IPS-20b (cell line): ENCODE results near the gene DNLZ.

ENCODE experiments used
- H3K27ac ChIP-seq: one replicate; pipeline ENCODE4 v1.5.1; 2013; ENCODE audit warnings: low read length
- H3K27me3 ChIP-seq: 2 replicates; pipeline ENCODE4 v1.6.1; 2013; ENCODE audit warnings: mild to moderate bottlenecking, low read length, inconsistent platforms; ENCODE audit not compliant: insufficient read depth
- H3K36me3 ChIP-seq: 2 replicates; pipeline ENCODE4 v1.6.1; 2013; ENCODE audit warnings: low read depth, mild to moderate bottlenecking, inconsistent platforms, low read length, moderate library complexity; ENCODE audit not compliant: insufficient read depth
- H3K4me1 ChIP-seq: 2 replicates; pipeline ENCODE4 v1.6.1; 2013; ENCODE audit warnings: mild to moderate bottlenecking, control low read depth, inconsistent platforms, low read length, moderate library complexity; ENCODE audit not compliant: insufficient read depth
- H3K4me3 ChIP-seq: 2 replicates; pipeline ENCODE4 v1.5.1; 2013; ENCODE audit warnings: mild to moderate bottlenecking, low read length, inconsistent platforms
- H3K9ac ChIP-seq: 2 replicates; pipeline ENCODE4 v1.6.1; 2013; ENCODE audit warnings: low read depth, mild to moderate bottlenecking, inconsistent platforms, low read length, moderate library complexity
- H3K9me3 ChIP-seq: 2 replicates; pipeline ENCODE4 v1.6.1; 2013; ENCODE audit warnings: mild to moderate bottlenecking, low read depth, low read length, inconsistent platforms; ENCODE audit not compliant: insufficient read depth

The DNLZ gene

GRCh38 chr9:136403915-136404800, 40.6 kb upstream of the DNLZ start:
- Histone ChIP-seq H3K27ac (no peak overlapping the region), H3K27me3 (no peaks in the 10 kb centered on the region), H3K36me3 (peaks cover 64% of the 10 kb centered on the region), H3K4me3 (no peak overlapping the region), H3K9me3 (no peaks in the 10 kb centered on the region), H3K9ac (no peak overlapping the region), H3K4me1 (no peaks in the 10 kb centered on the region)

GRCh38 chr9:136403538-136403914, 40.0 kb upstream of the DNLZ start:
- Histone ChIP-seq H3K9ac (no peak overlapping the region), H3K9me3 (no peaks in the 10 kb centered on the region), H3K4me1 (0 out of 2 replicates have a peak, but pooled peaks cover 4% of the 10 kb centered on the region), H3K36me3 (peaks cover 66% of the 10 kb centered on the region), H3K27ac (no peak overlapping the region), H3K4me3 (no peak overlapping the region), H3K27me3 (no peaks in the 10 kb centered on the region)

- Histone ChIP-seq H3K9ac (no peak overlapping the region), H3K27ac (no peak overlapping the region), H3K4me1 (0 out of 2 replicates have a peak, but pooled peaks cover 4% of the 10 kb centered on the region), H3K36me3 (peaks cover 68% of the 10 kb centered on the region), H3K4me3 (no peak overlapping the region), H3K27me3 (no peaks in the 10 kb centered on the region), H3K9me3 (no peaks in the 10 kb centered on the region)
Measured at GRCh38 chr9:136402067-136402466, 38.5 kb upstream of the DNLZ start.

GRCh38 chr9:136401173-136401922, 37.8 kb upstream of the DNLZ start:
- Histone ChIP-seq H3K4me1 (0 out of 2 replicates have a peak, but pooled peaks cover 4% of the 10 kb centered on the region), H3K9ac (no peak overlapping the region), H3K27me3 (no peaks in the 10 kb centered on the region), H3K27ac (no peak overlapping the region), H3K36me3 (peaks cover 68% of the 10 kb centered on the region), H3K4me3 (no peak overlapping the region), H3K9me3 (no peaks in the 10 kb centered on the region)

- no peak within 1 kb of the TSS for H3K27ac ChIP-seq
- peaks cover 68% of the 10 kb centered on the region for H3K36me3 ChIP-seq
- H3K4me1 ChIP-seq, result 0 out of 2 replicates have a peak, but pooled peaks cover 4% of the 10 kb centered on the region
- H3K9me3 ChIP-seq, result no peaks in the 10 kb centered on the region
- peak within 1 kb of the TSS; percentile 92 for H3K4me3 ChIP-seq
- no peaks in the 10 kb centered on the region for H3K27me3 ChIP-seq
- H3K9ac ChIP-seq, result peak within 1 kb of the TSS; percentile 85
Measured at GRCh38 chr9:136400038-136400834, 36.7 kb upstream of the DNLZ start, which contains the start of gene SNAPC4. SNAPC4 (minus strand) TSS chr9:136400170; CDS start chr9:136398428, 1,742 bp downstream.

GRCh38 chr9:136399176-136400037, 35.9 kb upstream of the DNLZ start:
- H3K9ac ChIP-seq, result peak overlapping the region; percentile 85
- H3K27me3 ChIP-seq, result no peaks in the 10 kb centered on the region
- 0 out of 2 replicates have a peak, but pooled peaks cover 4% of the 10 kb centered on the region for H3K4me1 ChIP-seq
- peak overlapping the region; percentile 92 for H3K4me3 ChIP-seq
- peaks cover 68% of the 10 kb centered on the region for H3K36me3 ChIP-seq
- H3K9me3 ChIP-seq, result no peaks in the 10 kb centered on the region
- no peak overlapping the region for H3K27ac ChIP-seq

- 0 out of 2 replicates have a peak, but pooled peaks cover 4% of the 10 kb centered on the region for H3K4me1 ChIP-seq
- 0 out of 2 replicates have a peak overlapping the region, but pooled peaks have one; percentile 92 for H3K4me3 ChIP-seq
- H3K9me3 ChIP-seq, result no peaks in the 10 kb centered on the region
- no peak overlapping the region for H3K27ac ChIP-seq
- peak overlapping the region; percentile 85 for H3K9ac ChIP-seq
- no peaks in the 10 kb centered on the region for H3K27me3 ChIP-seq
- peaks cover 69% of the 10 kb centered on the region for H3K36me3 ChIP-seq
Measured at GRCh38 chr9:136398286-136398685, 34.7 kb upstream of the DNLZ start.

- Histone ChIP-seq H3K36me3 (peaks cover 73% of the 10 kb centered on the region), H3K9ac (no peak overlapping the region), H3K27ac (no peak overlapping the region), H3K27me3 (no peaks in the 10 kb centered on the region), H3K4me1 (0 out of 2 replicates have a peak, but pooled peaks cover 4% of the 10 kb centered on the region), H3K9me3 (no peaks in the 10 kb centered on the region), H3K4me3 (no peak overlapping the region)
Measured at GRCh38 chr9:136397643-136398042, 34.1 kb upstream of the DNLZ start.

- H3K27me3 ChIP-seq, result no peaks in the 10 kb centered on the region
- H3K9me3 ChIP-seq, result no peaks in the 10 kb centered on the region
- H3K27ac ChIP-seq, result no peak overlapping the region
- H3K4me1 ChIP-seq, result 0 out of 2 replicates have a peak, but pooled peaks cover 4% of the 10 kb centered on the region
- no peak overlapping the region for H3K9ac ChIP-seq
- H3K4me3 ChIP-seq, result no peak overlapping the region
- H3K36me3 ChIP-seq, result peaks cover 73% of the 10 kb centered on the region
Measured at GRCh38 chr9:136396219-136396515, 32.6 kb upstream of the DNLZ start.

- no peaks in the 10 kb centered on the region for H3K9me3 ChIP-seq
- H3K36me3 ChIP-seq, result peaks cover 77% of the 10 kb centered on the region
- 0 out of 2 replicates have a peak, but pooled peaks cover 4% of the 10 kb centered on the region for H3K4me1 ChIP-seq
- no peak overlapping the region for H3K27ac ChIP-seq
- H3K27me3 ChIP-seq, result no peaks in the 10 kb centered on the region
- no peak overlapping the region for H3K9ac ChIP-seq
- no peak overlapping the region for H3K4me3 ChIP-seq
Measured at GRCh38 chr9:136395345-136396218, 32.0 kb upstream of the DNLZ start.
